Measurements from ENCODE around the gene TEAD1.

GRCh38 chr11:12704049-12704448 is 29.8 kb downstream of the TEAD1 start:
- TF ChIP-seq TAF1 (IDR thresholded peaks at IDR 0.05; ENCODE audit: borderline replicate concordance, insufficient read depth, low read length) = no peak
- TF ChIP-seq POLR2AphosphoS5 (IDR thresholded peaks at IDR 0.05; ENCODE audit: low read depth, low read length) = no peak
- TF ChIP-seq, protein P1, sequence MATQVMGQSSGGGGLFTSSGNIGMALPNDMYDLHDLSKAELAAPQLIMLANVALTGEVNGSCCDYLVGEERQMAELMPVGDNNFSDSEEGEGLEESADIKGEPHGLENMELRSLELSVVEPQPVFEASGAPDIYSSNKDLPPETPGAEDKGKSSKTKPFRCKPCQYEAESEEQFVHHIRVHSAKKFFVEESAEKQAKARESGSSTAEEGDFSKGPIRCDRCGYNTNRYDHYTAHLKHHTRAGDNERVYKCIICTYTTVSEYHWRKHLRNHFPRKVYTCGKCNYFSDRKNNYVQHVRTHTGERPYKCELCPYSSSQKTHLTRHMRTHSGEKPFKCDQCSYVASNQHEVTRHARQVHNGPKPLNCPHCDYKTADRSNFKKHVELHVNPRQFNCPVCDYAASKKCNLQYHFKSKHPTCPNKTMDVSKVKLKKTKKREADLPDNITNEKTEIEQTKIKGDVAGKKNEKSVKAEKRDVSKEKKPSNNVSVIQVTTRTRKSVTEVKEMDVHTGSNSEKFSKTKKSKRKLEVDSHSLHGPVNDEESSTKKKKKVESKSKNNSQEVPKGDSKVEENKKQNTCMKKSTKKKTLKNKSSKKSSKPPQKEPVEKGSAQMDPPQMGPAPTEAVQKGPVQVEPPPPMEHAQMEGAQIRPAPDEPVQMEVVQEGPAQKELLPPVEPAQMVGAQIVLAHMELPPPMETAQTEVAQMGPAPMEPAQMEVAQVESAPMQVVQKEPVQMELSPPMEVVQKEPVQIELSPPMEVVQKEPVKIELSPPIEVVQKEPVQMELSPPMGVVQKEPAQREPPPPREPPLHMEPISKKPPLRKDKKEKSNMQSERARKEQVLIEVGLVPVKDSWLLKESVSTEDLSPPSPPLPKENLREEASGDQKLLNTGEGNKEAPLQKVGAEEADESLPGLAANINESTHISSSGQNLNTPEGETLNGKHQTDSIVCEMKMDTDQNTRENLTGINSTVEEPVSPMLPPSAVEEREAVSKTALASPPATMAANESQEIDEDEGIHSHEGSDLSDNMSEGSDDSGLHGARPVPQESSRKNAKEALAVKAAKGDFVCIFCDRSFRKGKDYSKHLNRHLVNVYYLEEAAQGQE (IDR thresholded peaks at IDR 0.05; ENCODE audit: insufficient read depth in 1 of 2, low read depth in 2 of 2, low read length in 2 of 2) = no peak
- TF ChIP-seq SIN3A (IDR thresholded peaks at IDR 0.05; ENCODE audit: borderline replicate concordance, insufficient read depth, low read length) = no peak
- no peak for TF ChIP-seq FOXP2 (optimal IDR thresholded peaks at IDR 0.05; ENCODE audit: borderline replicate concordance, extremely low read depth, extremely low read length, insufficient read depth)
